ENCODE measurements around the gene PPT1. TPM values are rescaled to one million over a fixed set of nuclear protein-coding genes. Genes with fewer than 3 reads are reported as not detected.

Gene PPT1
- polyA plus RNA-seq, 4 donors = 5.1 to 71.7 (median 23.0) TPM

DNA sequence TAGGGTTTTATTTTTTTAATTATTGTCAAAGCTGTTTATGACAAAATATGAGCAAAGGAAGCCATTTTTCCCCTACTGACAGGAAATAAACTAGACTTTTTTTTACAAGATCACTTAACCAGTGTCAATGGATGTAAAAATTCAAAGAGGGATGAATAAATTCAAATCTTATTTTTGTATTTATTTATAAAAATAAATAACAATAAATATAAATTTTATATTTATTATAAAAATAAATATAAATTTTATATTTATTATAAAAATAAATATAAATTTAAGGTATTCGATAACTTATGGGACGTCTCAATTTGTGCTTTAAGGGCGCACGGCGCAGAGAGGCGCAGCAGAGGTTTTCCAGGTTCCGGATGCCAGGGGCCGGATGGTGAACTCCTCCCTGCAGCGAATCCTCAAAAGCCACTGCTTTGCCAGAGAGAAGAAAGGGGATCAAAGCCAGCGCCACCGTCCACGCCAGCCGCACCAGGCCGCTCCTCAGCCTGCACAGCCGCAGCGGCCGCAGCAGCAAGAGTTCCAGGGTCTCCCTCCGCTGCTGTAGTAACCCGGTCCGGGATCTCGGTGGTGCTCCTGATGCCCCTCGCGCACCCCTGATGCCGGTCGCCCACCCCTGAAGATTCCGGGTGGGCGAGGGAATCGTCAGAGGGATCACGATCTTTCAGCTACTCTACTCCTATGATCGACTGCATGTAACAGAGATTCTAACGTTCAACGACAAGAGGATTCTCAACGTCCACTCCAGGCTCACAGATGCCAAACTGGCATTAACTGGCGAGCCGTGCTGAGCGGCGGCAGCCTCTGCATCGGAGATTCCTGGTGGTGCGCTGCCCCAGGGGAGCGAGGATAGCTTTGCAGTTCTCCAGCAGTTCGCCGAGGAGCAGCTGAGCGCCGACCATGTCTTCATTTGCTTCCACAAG is 35.6 kb upstream of the PPT1 start:
- H3K4me1 ChIP-seq (ENCODE audit: control insufficient read depth in 3 of 3, insufficient read depth in 2 of 3, low read depth in 1 of 3, low read length in 2 of 3) = peaks cover 0 to 7% (median 0%) of the 10 kb centered on the region in 3 donors
- H3K4me3 ChIP-seq (ENCODE audit: low read depth in 1 of 3, low read length in 3 of 3) = peak overlapping the region in 1 of 3 donors; percentile 26
- FAIRE-seq (no peak), DNase-seq (peak in 1 of 2 donors; percentile 12)
- H3K27me3 ChIP-seq (ENCODE audit: control insufficient read depth in 3 of 3, insufficient read depth in 3 of 3, low read length in 3 of 3) = peaks cover 0 to 33% (median 0%) of the 10 kb centered on the region in 3 donors
- 27 to 40% (median 33%) methylated on average over 44 of the region's 44 CpGs for WGBS, 3 donors
- no peak overlapping the region for H3K27ac ChIP-seq (ENCODE audit: low read depth in 1 of 3, low read length in 2 of 3)
- H3K36me3 ChIP-seq (ENCODE audit: control insufficient read depth in 3 of 3, insufficient read depth in 2 of 3, low read depth in 1 of 3, low read length in 3 of 3) = no peaks in the 10 kb centered on the region
- H3K9me3 ChIP-seq (ENCODE audit: control insufficient read depth in 2 of 2, insufficient read depth in 1 of 2, low read depth in 1 of 2, low read length in 1 of 2) = no peaks in the 10 kb centered on the region

DNA sequence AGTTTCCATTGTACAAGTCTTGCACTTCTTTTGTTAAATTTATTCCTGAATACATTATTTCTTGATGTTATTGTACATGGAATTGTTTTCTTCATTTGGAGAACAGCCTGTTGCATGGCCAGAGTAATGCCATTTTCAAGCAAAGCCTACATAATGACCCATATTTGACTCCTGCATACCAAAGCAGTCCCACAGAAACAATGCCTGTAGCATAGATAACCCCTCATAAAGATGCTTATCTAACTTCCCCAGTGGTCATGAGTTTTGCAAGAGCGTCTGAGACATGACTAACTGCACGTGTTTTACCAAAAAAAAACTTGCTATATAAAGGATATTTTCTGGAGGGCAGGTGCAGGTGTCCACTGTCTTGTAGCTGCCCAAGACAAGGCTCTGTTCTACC is 33.8 kb upstream of the PPT1 start:
- H3K36me3 ChIP-seq (ENCODE audit: control insufficient read depth in 3 of 3, insufficient read depth in 2 of 3, low read depth in 1 of 3, low read length in 3 of 3) = no peaks in the 10 kb centered on the region
- no peak for FAIRE-seq
- H3K4me3 ChIP-seq (ENCODE audit: low read depth in 1 of 3, low read length in 3 of 3) = no peak overlapping the region
- no peaks in the 10 kb centered on the region for H3K9me3 ChIP-seq (ENCODE audit: control insufficient read depth in 2 of 2, insufficient read depth in 1 of 2, low read depth in 1 of 2, low read length in 1 of 2)
- no peak overlapping the region for H3K27ac ChIP-seq (ENCODE audit: low read depth in 1 of 3, low read length in 2 of 3)
- peaks cover 0 to 7% (median 0%) of the 10 kb centered on the region in 3 donors for H3K4me1 ChIP-seq (ENCODE audit: control insufficient read depth in 3 of 3, insufficient read depth in 2 of 3, low read depth in 1 of 3, low read length in 2 of 3)
- peak in 1 of 2 donors; percentile 29 for DNase-seq
- 13 to 29% (median 22%) methylated on average over 2 of the region's 2 CpGs for WGBS, 3 donors
- H3K27me3 ChIP-seq (ENCODE audit: control insufficient read depth in 3 of 3, insufficient read depth in 3 of 3, low read length in 3 of 3) = peaks cover 0 to 33% (median 0%) of the 10 kb centered on the region in 3 donors

DNA sequence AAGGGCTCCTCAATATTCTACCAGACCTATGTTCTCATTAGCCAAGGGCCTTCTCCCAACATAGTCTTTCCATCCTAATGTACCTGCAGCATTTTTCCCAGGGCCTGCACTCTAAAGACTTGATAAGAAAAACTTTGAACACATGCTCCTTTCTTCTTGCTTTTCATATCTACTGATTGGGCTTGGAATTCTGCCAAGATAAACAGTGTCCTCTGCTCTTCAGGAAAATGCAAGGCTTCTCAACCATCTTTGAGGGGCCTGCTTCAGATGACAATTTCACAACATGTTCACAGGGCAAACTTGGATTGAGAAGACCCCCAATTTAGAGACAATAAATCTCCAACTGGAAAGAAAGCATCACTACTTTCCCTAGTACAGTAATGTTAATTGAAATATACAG is 25.8 kb upstream of the PPT1 start:
- FAIRE-seq = no peak
- peak; percentile 49 to 86 for DNase-seq
- peaks cover 0 to 5% (median 0%) of the 10 kb centered on the region in 3 donors for H3K4me1 ChIP-seq (ENCODE audit: control insufficient read depth in 3 of 3, insufficient read depth in 2 of 3, low read depth in 1 of 3, low read length in 2 of 3)

DNA sequence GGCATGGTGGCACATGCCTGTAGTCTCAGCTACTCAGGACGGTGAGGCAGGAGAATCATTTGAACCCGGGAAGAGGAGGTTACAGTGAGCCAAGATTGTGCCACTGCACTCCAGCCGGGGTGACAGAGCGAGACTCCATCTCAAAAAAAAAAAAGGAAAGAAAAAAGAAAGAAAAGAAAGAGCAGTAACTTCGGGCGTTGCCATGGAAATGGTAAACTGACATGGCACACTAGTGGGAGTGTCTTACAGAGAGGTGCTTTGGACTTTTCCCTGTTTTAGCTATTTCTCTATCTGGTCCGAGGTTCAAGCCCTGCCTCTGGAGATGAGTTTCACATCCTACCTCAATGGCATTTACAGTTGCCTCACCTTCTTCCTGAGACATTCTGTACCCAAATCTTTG is 23.1 kb upstream of the PPT1 start:
- H3K27ac ChIP-seq (ENCODE audit: low read depth in 1 of 3, low read length in 2 of 3) = no peak overlapping the region
- H3K36me3 ChIP-seq (ENCODE audit: control insufficient read depth in 3 of 3, insufficient read depth in 2 of 3, low read depth in 1 of 3, low read length in 3 of 3) = no peaks in the 10 kb centered on the region
- peaks cover 0 to 5% (median 0%) of the 10 kb centered on the region in 3 donors for H3K4me1 ChIP-seq (ENCODE audit: control insufficient read depth in 3 of 3, insufficient read depth in 2 of 3, low read depth in 1 of 3, low read length in 2 of 3)
- peaks cover 0 to 5% of the 10 kb centered on the region in 2 donors for H3K9me3 ChIP-seq (ENCODE audit: control insufficient read depth in 2 of 2, insufficient read depth in 1 of 2, low read depth in 1 of 2, low read length in 1 of 2)
- 79 to 84% (median 82%) methylated on average over 7 of the region's 7 CpGs for WGBS, 3 donors
- no peak for FAIRE-seq
- no peak overlapping the region for H3K4me3 ChIP-seq (ENCODE audit: low read depth in 1 of 3, low read length in 3 of 3)
- no peak for DNase-seq
- H3K27me3 ChIP-seq (ENCODE audit: control insufficient read depth in 3 of 3, insufficient read depth in 3 of 3, low read length in 3 of 3) = peaks cover 0 to 8% (median 3%) of the 10 kb centered on the region in 3 donors

More for the DNA sequence above, 25.8 kb upstream of the PPT1 start:
- Histone ChIP-seq H3K4me3 (ENCODE audit: low read depth in 1 of 3, low read length in 3 of 3) (no peak overlapping the region), H3K27me3 (ENCODE audit: control insufficient read depth in 3 of 3, insufficient read depth in 3 of 3, low read length in 3 of 3) (peaks cover 0 to 5% (median 3%) of the 10 kb centered on the region in 3 donors), H3K36me3 (ENCODE audit: control insufficient read depth in 3 of 3, insufficient read depth in 2 of 3, low read depth in 1 of 3, low read length in 3 of 3) (no peaks in the 10 kb centered on the region), H3K9me3 (ENCODE audit: control insufficient read depth in 2 of 2, insufficient read depth in 1 of 2, low read depth in 1 of 2, low read length in 1 of 2) (peaks cover 0 to 5% of the 10 kb centered on the region in 2 donors), H3K27ac (ENCODE audit: low read depth in 1 of 3, low read length in 2 of 3) (no peak overlapping the region)

DNA sequence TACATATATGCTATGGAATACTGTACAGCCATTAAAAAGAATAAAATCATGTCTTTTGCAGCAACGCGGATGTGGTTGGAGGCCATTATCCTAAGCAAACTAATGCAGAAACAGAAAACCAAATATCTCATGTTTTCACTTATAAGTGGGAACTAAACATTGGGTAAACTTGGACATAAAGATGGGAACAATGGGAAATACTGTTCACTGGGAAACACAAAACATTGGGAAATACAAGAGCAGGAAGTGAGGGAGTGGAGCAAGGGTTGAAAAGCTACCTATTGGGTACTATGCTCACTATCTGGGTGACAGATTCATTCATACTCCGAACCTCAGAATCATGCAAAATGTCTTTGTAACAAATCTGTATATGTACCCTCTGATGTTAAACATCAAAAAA is 17.3 kb upstream of the PPT1 start:
- FAIRE-seq = no peak
- Histone ChIP-seq H3K27ac (ENCODE audit: low read depth in 1 of 3, low read length in 2 of 3) (no peak overlapping the region), H3K4me3 (ENCODE audit: low read depth in 1 of 3, low read length in 3 of 3) (no peak overlapping the region), H3K27me3 (ENCODE audit: control insufficient read depth in 3 of 3, insufficient read depth in 3 of 3, low read length in 3 of 3) (peaks cover 0 to 5% (median 0%) of the 10 kb centered on the region in 3 donors), H3K4me1 (ENCODE audit: control insufficient read depth in 3 of 3, insufficient read depth in 2 of 3, low read depth in 1 of 3, low read length in 2 of 3) (no peaks in the 10 kb centered on the region), H3K9me3 (ENCODE audit: control insufficient read depth in 2 of 2, insufficient read depth in 1 of 2, low read depth in 1 of 2, low read length in 1 of 2) (peaks cover 0 to 10% of the 10 kb centered on the region in 2 donors), H3K36me3 (ENCODE audit: control insufficient read depth in 3 of 3, insufficient read depth in 2 of 3, low read depth in 1 of 3, low read length in 3 of 3) (no peaks in the 10 kb centered on the region)
- no peak for DNase-seq
- 86 to 91% (median 90%) methylated on average over 3 of the region's 3 CpGs for WGBS, 3 donors

DNA sequence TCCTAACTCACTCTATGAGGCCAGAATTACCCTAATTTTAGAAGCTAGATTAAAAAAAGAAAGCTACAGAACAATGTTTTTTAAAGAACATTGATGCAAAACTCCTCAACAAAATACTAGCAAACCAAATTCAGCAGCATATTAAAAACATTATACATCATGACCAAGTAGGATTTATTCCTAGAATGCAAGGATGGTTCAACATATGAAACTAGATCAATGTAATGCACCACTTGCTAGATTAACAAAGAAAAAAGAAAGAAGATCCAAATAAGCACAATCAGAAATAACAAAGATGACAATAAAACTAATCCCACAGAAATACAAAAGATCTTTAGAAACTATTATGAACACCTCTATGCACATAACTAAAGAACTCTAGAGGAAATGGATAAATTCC is 13.3 kb upstream of the PPT1 start:
- FAIRE-seq = no peak
- Histone ChIP-seq H3K27me3 (ENCODE audit: control insufficient read depth in 3 of 3, insufficient read depth in 3 of 3, low read length in 3 of 3) (no peaks in the 10 kb centered on the region), H3K36me3 (ENCODE audit: control insufficient read depth in 3 of 3, insufficient read depth in 2 of 3, low read depth in 1 of 3, low read length in 3 of 3) (no peaks in the 10 kb centered on the region), H3K27ac (ENCODE audit: low read depth in 1 of 3, low read length in 2 of 3) (no peak overlapping the region), H3K4me3 (ENCODE audit: low read depth in 1 of 3, low read length in 3 of 3) (no peak overlapping the region), H3K4me1 (ENCODE audit: control insufficient read depth in 3 of 3, insufficient read depth in 2 of 3, low read depth in 1 of 3, low read length in 2 of 3) (no peaks in the 10 kb centered on the region), H3K9me3 (ENCODE audit: control insufficient read depth in 2 of 2, insufficient read depth in 1 of 2, low read depth in 1 of 2, low read length in 1 of 2) (peaks cover 0 to 8% of the 10 kb centered on the region in 2 donors)
- DNase-seq = no peak

DNA sequence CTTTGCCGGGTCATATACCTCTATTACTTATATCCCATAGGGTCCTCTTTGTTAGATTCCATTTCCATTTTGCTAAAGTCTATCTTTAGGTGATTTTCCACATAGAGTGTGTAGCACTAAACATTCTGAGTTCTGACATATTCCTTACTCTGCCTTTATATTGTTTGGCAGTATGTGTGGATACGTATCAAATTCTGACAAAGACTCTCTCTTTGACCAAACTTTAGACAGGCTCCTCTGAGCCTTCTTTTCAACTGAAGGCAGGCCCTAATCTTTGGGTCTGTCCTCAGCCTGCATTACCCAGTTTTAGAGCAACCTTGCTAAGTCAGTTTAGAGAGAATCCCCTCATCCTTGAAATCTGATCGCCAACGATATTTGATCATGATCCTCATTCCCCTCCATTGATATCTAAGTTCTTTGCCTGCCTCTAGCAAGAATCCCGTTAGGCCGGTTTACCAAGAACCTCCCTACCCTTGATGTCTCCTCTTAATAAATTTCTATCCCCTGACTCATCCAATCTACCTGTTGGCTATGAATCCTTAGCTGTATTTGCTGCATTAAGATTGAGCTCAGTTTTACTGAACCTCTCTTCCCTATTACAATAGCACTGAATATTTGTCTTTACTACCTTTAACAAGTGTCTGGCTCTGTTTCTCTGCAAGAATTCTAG is 10.4 kb upstream of the PPT1 start:
- H3K9me3 ChIP-seq (ENCODE audit: control insufficient read depth in 2 of 2, insufficient read depth in 1 of 2, low read depth in 1 of 2, low read length in 1 of 2) = peaks cover 0 to 11% of the 10 kb centered on the region in 2 donors
- no peak overlapping the region for H3K27ac ChIP-seq (ENCODE audit: low read depth in 1 of 3, low read length in 2 of 3)
- FAIRE-seq (no peak), DNase-seq (peak; percentile 15 to 23)
- no peaks in the 10 kb centered on the region for H3K36me3 ChIP-seq (ENCODE audit: control insufficient read depth in 3 of 3, insufficient read depth in 2 of 3, low read depth in 1 of 3, low read length in 3 of 3)
- H3K4me3 ChIP-seq (ENCODE audit: low read depth in 1 of 3, low read length in 3 of 3) = no peak overlapping the region
- no peaks in the 10 kb centered on the region for H3K27me3 ChIP-seq (ENCODE audit: control insufficient read depth in 3 of 3, insufficient read depth in 3 of 3, low read length in 3 of 3)
- H3K4me1 ChIP-seq (ENCODE audit: control insufficient read depth in 3 of 3, insufficient read depth in 2 of 3, low read depth in 1 of 3, low read length in 2 of 3) = no peaks in the 10 kb centered on the region
- WGBS, 3 donors = 49 to 77% (median 54%) methylated on average over 6 of the region's 6 CpGs

DNA sequence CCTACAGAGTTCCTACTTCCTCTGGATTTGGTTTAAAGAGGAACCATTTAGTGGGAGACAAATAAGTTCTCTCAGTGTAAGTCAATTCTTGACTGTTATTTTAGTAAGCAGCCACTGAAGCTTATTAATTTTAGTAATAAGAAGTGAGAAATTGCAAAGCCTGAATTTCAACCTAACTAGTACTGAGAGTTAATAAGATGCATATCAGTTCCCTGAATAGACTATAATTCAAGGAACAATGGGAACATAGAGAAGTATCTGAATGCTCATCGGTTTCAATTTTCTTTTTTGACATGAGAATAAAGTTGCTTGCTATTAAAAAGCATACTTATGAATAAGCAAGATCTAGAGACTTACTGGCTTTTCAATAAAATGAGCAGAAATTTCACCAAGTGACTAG is 8.0 kb upstream of the PPT1 start:
- Histone ChIP-seq H3K27ac (ENCODE audit: low read depth in 1 of 3, low read length in 2 of 3) (no peak overlapping the region), H3K27me3 (ENCODE audit: control insufficient read depth in 3 of 3, insufficient read depth in 3 of 3, low read length in 3 of 3) (no peaks in the 10 kb centered on the region), H3K4me1 (ENCODE audit: control insufficient read depth in 3 of 3, insufficient read depth in 2 of 3, low read depth in 1 of 3, low read length in 2 of 3) (no peaks in the 10 kb centered on the region), H3K9me3 (ENCODE audit: control insufficient read depth in 2 of 2, insufficient read depth in 1 of 2, low read depth in 1 of 2, low read length in 1 of 2) (peaks cover 0 to 10% of the 10 kb centered on the region in 2 donors), H3K4me3 (ENCODE audit: low read depth in 1 of 3, low read length in 3 of 3) (no peak overlapping the region), H3K36me3 (ENCODE audit: control insufficient read depth in 3 of 3, insufficient read depth in 2 of 3, low read depth in 1 of 3, low read length in 3 of 3) (no peaks in the 10 kb centered on the region)
- WGBS, 3 donors = 60 to 71% (median 69%) methylated on average over 1 of the region's 1 CpG
- FAIRE-seq (no peak), DNase-seq (no peak)

Data from small intestine (tissue), 7 donors.